Caco-2 (cell line): ENCODE results near the gene UBE2H. TPM values are rescaled to one million over a fixed set of nuclear protein-coding genes. Genes with fewer than 3 reads are reported as not detected.

ENCODE experiments used
- BruUV-seq: library from RNA; stranded (reverse); fragments of 400-500 nt; replicated peaks from 2 replicates; lab custom pipeline; 2021; lab: Mats Ljungman, UMichigan
- CTCF ChIA-PET: fragments of 300-600 bp; sonication (Branson Sonifier 250); formaldehyde crosslinking; loops from one replicate; lab custom pipeline; 2022; ENCODE audit warnings: antibody characterized with exemption; lab: Charles Lee
- POLR2A ChIA-PET: fragments of 300-600 bp; sonication (Branson Sonifier 250); formaldehyde crosslinking; loops from one replicate; lab custom pipeline; 2022; ENCODE audit warnings: antibody characterized with exemption; lab: Charles Lee
- DNase-seq, 2 experiments: peaks; one replicate each; pipeline versions ENCODE4 v3.0.0 to v3.0.0-alpha.2; 2020 to 2022
- H3K27me3 ChIP-seq: replicated peaks from 2 replicates; pipeline ENCODE4 v1.6.0; 2011; ENCODE audit warnings: low read length; ENCODE audit not compliant: control insufficient read depth, insufficient read depth
- H3K36me3 ChIP-seq: 2 replicates; pipeline ENCODE4 v1.5.1; 2011; ENCODE audit warnings: low read length; ENCODE audit not compliant: control insufficient read depth, insufficient read depth
- H3K4me1 ChIP-seq: fragments of 250-450 bp; sonication (Bioruptor Pico); 2 replicates; pipeline ENCODE4 v1.5.1; 2020; ENCODE audit warnings: mild to moderate bottlenecking
- H3K4me3 ChIP-seq: 2 replicates; pipeline ENCODE4 v1.5.1; 2011; ENCODE audit warnings: low read depth, mild to moderate bottlenecking, control low read depth, low read length
- H3K9me3 ChIP-seq: fragments of 250-450 bp; sonication (Bioruptor Pico); 2 replicates; pipeline ENCODE4 v1.5.1; 2020; ENCODE audit warnings: mild to moderate bottlenecking, moderate library complexity
- H3K27ac Mint-ChIP-seq: one replicate; pipeline ENCODE4 v1.8.0; 2022; ENCODE audit warnings: mixed read lengths; ENCODE audit not compliant: unreplicated experiment
- H3K27me3 Mint-ChIP-seq: one replicate; pipeline ENCODE4 v1.8.0; 2022; ENCODE audit warnings: mixed read lengths; ENCODE audit not compliant: insufficient read depth, unreplicated experiment
- H3K36me3 Mint-ChIP-seq: one replicate; pipeline ENCODE4 v1.8.0; 2022; ENCODE audit warnings: mild to moderate bottlenecking, mixed read lengths; ENCODE audit not compliant: insufficient read depth, unreplicated experiment
- H3K4me1 Mint-ChIP-seq: one replicate; pipeline ENCODE4 v1.8.0; 2022; ENCODE audit warnings: low read depth, mixed read lengths; ENCODE audit not compliant: unreplicated experiment
- H3K4me3 Mint-ChIP-seq: one replicate; pipeline ENCODE4 v1.8.0; 2022; ENCODE audit warnings: mild to moderate bottlenecking, moderate library complexity, mixed read lengths; ENCODE audit not compliant: unreplicated experiment
- H3K9me3 Mint-ChIP-seq: one replicate; pipeline ENCODE4 v1.8.0; 2022; ENCODE audit warnings: mixed read lengths; ENCODE audit not compliant: unreplicated experiment
- intact Hi-C: fragments of 100-400 bp; cut with micrococcal nuclease; formaldehyde crosslinking; loops from one replicate; pipeline ENCODE4 v1.10.0; 2022; ENCODE audit not compliant: unreplicated experiment
- total RNA-seq: library from RNA; stranded (reverse); gene quantifications from 2 replicates; pipeline ENCODE4 v1.2.3, GENCODE V29; 2022
- TF ChIP-seq, protein P1 (sequence below), 2 experiments: fragments of 200-600 bp in 1 of 2; IDR thresholded peaks; 1 replicate in 1 of 2; 2 replicates in 1 of 2; pipeline versions ENCODE4 v1.5.1 to v1.8.0; 2011 to 2022; ENCODE audit warnings: antibody characterized with exemption in 1 of 2, control low read depth in 1 of 2, inconsistent platforms in 1 of 2, low read depth in 1 of 2, low read length in 1 of 2, mild to moderate bottlenecking in 1 of 2, moderate library complexity in 1 of 2; ENCODE audit not compliant: insufficient read depth in 1 of 2, severe bottlenecking in 1 of 2, unreplicated experiment in 1 of 2

Gene UBE2H
- total RNA-seq, 1 experiment from 2014 or later: 35.7 TPM

DNA sequence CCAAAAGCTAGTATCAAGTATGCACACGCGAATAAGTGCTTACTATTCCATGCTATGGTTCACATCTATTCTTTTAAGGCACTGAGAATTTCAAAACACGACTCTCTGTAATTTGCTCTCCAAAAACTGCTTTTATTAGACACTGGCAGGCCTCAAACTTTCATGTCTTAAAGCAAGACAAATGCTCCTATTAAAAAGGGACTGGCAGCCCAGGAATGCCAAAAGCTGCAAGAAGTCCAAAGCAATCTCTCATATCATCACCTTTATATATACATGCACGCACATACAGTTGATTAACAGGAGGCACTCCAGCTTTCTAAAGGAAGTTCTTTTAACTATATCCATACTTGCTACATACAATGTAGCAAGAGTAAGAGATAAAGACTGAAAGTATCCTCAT, 34.8 kb downstream of the UBE2H start:
- ChIA-PET POLR2A (no interaction called here), CTCF (interaction anchor here (0.5 kb wide), 1 partner anchor 85 kb away, joined by 3 read pairs; no protein-coding TSS in a partner anchor)
- TF ChIP-seq, protein P1, sequence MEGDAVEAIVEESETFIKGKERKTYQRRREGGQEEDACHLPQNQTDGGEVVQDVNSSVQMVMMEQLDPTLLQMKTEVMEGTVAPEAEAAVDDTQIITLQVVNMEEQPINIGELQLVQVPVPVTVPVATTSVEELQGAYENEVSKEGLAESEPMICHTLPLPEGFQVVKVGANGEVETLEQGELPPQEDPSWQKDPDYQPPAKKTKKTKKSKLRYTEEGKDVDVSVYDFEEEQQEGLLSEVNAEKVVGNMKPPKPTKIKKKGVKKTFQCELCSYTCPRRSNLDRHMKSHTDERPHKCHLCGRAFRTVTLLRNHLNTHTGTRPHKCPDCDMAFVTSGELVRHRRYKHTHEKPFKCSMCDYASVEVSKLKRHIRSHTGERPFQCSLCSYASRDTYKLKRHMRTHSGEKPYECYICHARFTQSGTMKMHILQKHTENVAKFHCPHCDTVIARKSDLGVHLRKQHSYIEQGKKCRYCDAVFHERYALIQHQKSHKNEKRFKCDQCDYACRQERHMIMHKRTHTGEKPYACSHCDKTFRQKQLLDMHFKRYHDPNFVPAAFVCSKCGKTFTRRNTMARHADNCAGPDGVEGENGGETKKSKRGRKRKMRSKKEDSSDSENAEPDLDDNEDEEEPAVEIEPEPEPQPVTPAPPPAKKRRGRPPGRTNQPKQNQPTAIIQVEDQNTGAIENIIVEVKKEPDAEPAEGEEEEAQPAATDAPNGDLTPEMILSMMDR (IDR thresholded peaks at IDR 0.05; ENCODE audit: insufficient read depth in 1 of 2, low read depth in 1 of 2, low read length in 1 of 2, severe bottlenecking in 1 of 2, unreplicated experiment in 1 of 2): no peak
- Histone ChIP-seq H3K27me3 (no peaks in the 10 kb centered on the region), H3K4me3 (no peak overlapping the region), H3K4me1 (no peaks in the 10 kb centered on the region), H3K9me3 (no peaks in the 10 kb centered on the region), H3K36me3 (no peaks in the 10 kb centered on the region; the same call in 1 of the 2 replicates)
- Mint-ChIP-seq H3K27me3 (no peaks in the 10 kb centered on the region), H3K4me3 (no peak overlapping the region), H3K9me3 (no peaks in the 10 kb centered on the region), H3K4me1 (no peaks in the 10 kb centered on the region), H3K27ac (no peak overlapping the region), H3K36me3 (peaks cover 5% of the 10 kb centered on the region)
- intact Hi-C loops: no loop called here
- no TSS peak for BruUV-seq
- DNase-seq: no peak

DNA sequence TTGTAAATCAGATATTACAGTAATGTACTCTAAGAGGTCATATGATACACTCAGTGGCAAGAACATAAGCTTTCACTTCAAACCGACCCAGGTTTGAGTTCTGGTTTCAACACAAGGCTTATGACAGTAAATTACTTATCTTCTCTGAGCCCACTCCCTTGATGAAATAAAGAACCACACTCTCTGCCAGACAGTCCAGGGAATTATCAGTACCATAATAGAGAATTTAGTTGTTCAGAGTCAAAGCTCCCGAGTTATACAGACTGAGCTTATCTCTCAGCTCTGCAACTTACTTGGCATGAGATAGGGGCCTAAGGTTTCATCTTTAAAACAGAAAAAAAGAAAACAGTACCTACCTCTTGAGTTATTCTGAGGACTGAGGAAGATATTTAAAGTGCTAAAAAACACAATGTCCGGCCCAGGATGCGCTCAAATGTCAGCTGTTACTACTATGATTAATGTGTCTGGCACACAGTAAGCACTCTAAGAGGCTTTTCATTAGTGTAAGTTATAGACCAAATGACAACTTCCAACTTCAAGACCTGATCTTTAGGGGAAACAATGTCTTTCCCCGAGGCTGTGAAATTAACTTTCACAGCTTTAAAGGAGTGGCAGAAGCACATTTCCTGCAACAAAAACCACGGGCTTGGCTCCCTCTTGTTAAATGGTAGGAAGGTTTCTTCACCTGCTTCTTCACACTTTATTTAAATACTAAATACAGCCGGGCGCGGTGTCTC, 38.1 kb downstream of the UBE2H start:
- intact Hi-C loops: no loop called here
- peaks cover 3% of the 10 kb centered on the region for H3K4me1 Mint-ChIP-seq
- Histone ChIP-seq H3K9me3 (no peaks in the 10 kb centered on the region), H3K27me3 (no peaks in the 10 kb centered on the region), H3K4me1 (no peaks in the 10 kb centered on the region), H3K4me3 (no peak overlapping the region), H3K36me3 (no peaks in the 10 kb centered on the region; the same call in 1 of the 2 replicates)
- H3K4me3 Mint-ChIP-seq: no peak overlapping the region
- H3K36me3 Mint-ChIP-seq: peaks cover 5% of the 10 kb centered on the region
- ChIA-PET POLR2A (no interaction called here), CTCF (no interaction called here)
- H3K27me3 Mint-ChIP-seq: no peaks in the 10 kb centered on the region
- no peak overlapping the region for H3K27ac Mint-ChIP-seq
- no peaks in the 10 kb centered on the region for H3K9me3 Mint-ChIP-seq
- no peak for DNase-seq
- TF ChIP-seq, protein P1 (IDR thresholded peaks at IDR 0.05; ENCODE audit: insufficient read depth in 1 of 2, low read depth in 1 of 2, low read length in 1 of 2, severe bottlenecking in 1 of 2, unreplicated experiment in 1 of 2): no peak
- no TSS peak for BruUV-seq

DNA sequence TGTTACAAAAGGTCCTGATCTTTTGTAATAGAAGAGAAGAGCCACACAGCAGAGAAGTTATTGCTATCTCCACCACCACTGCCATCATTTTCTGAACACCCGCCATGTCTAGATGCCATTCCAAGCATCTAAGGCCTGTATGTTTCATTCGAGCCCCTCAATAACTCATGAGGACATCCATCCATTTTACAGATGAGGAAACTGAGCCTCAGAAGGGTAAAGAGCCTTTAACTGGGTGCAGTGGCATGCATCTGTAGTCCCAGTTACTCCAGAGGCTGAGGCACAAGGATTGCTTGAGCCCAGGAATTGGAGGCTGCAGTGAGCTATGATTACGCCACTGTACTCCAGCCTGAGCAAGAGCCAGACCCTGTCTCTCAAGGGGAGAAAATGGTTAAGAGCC, 39.3 kb downstream of the UBE2H start:
- no peaks in the 10 kb centered on the region for H3K27me3 ChIP-seq
- H3K27me3 Mint-ChIP-seq: no peaks in the 10 kb centered on the region
- no peaks in the 10 kb centered on the region for H3K9me3 ChIP-seq
- H3K27ac Mint-ChIP-seq: no peak overlapping the region
- no peaks in the 10 kb centered on the region for H3K9me3 Mint-ChIP-seq
- peaks cover 7% of the 10 kb centered on the region for H3K4me1 Mint-ChIP-seq
- H3K4me1 ChIP-seq: no peaks in the 10 kb centered on the region
- peaks cover 5% of the 10 kb centered on the region for H3K36me3 Mint-ChIP-seq
- BruUV-seq: no TSS peak
- ChIA-PET POLR2A (no interaction called here), CTCF (interaction anchor here (0.6 kb wide), 1 partner anchor 8 kb away, joined by 3 read pairs; no protein-coding TSS in a partner anchor)
- intact Hi-C loops: no loop called here
- DNase-seq: no peak
- no peak overlapping the region for H3K4me3 Mint-ChIP-seq
- no peaks in the 10 kb centered on the region; the same call in 1 of the 2 replicates for H3K36me3 ChIP-seq
- H3K4me3 ChIP-seq: no peak overlapping the region
- TF ChIP-seq, protein P1 (IDR thresholded peaks at IDR 0.05; ENCODE audit: insufficient read depth in 1 of 2, low read depth in 1 of 2, low read length in 1 of 2, severe bottlenecking in 1 of 2, unreplicated experiment in 1 of 2): no peak
